Choroid plexus epithelial cell (primary cell): ENCODE measurements around the gene CHMP5.
"Not testable (repeated sequence)": the region's sequence is repeated elsewhere in the genome, so short reads cannot be mapped to it uniquely, and the experiment has no call there.

Source experiments
- DNase-seq: peaks from one replicate; pipeline ENCODE4 v3.0.0-alpha.2; 2010; ENCODE audit warnings: low read depth
- H3K4me3 ChIP-seq: 2 replicates; pipeline ENCODE4 v1.5.1; 2011; ENCODE audit warnings: low read depth, mild to moderate bottlenecking, control low read depth, low read length, moderate library complexity
- CTCF ChIP-seq: conservative IDR thresholded peaks from 2 replicates; pipeline ENCODE4 v1.5.1; 2011; ENCODE audit warnings: low read depth, mild to moderate bottlenecking, control low read depth, inconsistent platforms, low read length, moderate library complexity

The CHMP5 gene

DNA sequence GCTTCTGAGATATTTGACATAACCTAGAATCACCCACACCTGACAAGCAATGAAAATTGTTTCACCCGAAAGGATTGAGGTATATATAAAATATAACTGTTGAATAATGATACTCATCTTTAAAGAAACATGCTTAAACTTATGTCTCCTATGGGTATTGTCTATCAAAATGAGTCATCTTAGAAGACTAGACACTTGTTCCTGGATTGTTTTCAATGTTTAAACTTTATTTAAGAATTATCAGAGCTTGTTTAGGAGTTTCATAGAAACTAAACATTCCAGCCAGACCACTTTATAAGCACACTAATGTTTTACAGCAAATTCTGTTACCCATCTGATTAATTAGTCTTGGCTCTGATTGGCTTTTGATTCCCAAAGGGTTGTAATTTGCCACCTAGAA is 45.1 kb downstream of the CHMP5 start:
- no peak overlapping the region for H3K4me3 ChIP-seq
- DNase-seq = no peak
- TF ChIP-seq CTCF = no peak

- DNase-seq = no peak
- no peak for TF ChIP-seq CTCF
- H3K4me3 ChIP-seq = no peak overlapping the region
Observed at GRCh38 chr9:33310748-33311147, 45.9 kb downstream of the CHMP5 start.

GRCh38 chr9:33311953-33312352 is 47.1 kb downstream of the CHMP5 start:
- peak; percentile 35 for DNase-seq
- no peak for TF ChIP-seq CTCF
- no peak overlapping the region for H3K4me3 ChIP-seq

- TF ChIP-seq CTCF = no peak
- no peak for DNase-seq
- no peak overlapping the region for H3K4me3 ChIP-seq
Observed at GRCh38 chr9:33315371-33315770, 50.5 kb downstream of the CHMP5 start.

DNA sequence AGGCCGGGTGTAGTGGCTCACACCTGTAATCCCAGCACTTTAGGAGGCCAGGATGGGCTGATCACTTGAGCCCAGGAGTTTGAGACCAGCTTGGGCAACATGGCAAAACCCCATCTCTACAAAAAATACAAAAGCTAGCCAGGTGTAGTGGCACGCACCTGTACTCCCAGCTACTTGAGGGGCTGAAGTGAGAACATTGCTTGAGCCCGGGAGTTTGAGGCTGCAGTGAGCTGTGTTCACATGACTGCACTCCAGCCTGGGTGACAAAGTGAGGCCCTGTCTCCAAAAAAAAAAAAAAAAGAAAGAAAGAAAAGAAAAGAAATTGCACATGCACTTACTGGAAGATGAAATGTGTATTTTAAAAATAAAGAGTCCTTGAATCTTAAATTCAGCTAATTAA is 52.3 kb downstream of the CHMP5 start:
- not testable (repeated sequence) for H3K4me3 ChIP-seq, DNase-seq

- peak; percentile 32 for DNase-seq
- no peak overlapping the region for H3K4me3 ChIP-seq
- TF ChIP-seq CTCF = no peak
Observed at GRCh38 chr9:33318225-33318624, 53.4 kb downstream of the CHMP5 start.

DNA sequence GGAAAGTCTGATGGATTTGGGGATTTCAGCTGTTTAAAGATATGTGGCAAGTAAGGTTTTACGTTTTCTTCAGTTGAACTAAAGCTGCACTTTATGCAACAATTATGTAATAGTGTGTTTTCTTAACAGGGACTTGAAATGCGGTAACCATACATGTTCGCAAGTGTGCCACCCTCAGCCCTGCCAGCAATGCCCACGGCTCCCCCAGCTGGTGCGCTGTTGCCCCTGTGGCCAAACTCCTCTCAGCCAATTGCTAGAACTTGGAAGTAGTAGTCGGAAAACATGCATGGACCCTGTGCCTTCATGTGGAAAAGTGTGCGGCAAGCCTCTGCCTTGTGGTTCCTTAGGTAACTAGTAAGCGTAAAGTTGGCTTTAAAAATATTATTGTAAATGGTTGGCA is 53.9 kb downstream of the CHMP5 start:
- no peak overlapping the region for H3K4me3 ChIP-seq
- DNase-seq = no peak
- no peak for TF ChIP-seq CTCF

DNA sequence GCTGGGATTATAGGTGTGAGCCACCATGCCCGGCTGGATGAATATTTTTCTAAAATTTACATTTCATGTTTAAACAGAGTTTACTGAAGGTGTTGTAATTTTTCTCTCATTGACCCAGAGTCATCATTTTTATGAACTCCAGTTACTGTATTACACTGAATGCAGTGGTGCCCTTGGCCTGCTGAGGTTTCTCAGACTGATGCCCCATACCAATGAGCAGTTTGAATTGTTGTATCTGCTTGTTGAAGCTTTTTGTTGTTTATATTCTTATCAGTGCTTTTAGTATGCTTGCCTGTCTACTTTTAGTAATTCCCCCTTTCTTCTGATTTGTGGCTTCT is 55.4 kb downstream of the CHMP5 start:
- no peak for TF ChIP-seq CTCF
- H3K4me3 ChIP-seq = no peak overlapping the region
- DNase-seq = no peak
